ENCODE results near the gene CENPF.

DNA sequence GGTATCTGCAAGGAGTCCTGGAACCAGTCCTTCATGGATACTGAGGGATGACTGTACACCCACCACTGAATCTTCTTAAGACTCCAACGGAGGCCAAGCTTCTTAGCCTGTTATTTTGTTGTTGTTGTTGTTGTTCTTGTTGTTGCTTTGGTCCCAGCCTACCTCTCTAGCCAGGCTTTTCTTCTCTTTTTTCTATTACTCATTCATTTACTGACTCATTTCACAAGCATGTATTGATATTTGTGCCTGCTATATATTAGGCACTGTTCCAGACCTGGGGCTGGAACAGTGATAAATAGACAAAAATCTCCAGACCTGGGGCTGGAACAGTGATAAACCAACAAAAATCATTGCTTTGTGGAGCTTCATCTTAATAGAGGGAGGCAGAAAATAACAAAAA lies 20.4 kb downstream of the CENPF start:
- TF ChIP-seq, protein P1, sequence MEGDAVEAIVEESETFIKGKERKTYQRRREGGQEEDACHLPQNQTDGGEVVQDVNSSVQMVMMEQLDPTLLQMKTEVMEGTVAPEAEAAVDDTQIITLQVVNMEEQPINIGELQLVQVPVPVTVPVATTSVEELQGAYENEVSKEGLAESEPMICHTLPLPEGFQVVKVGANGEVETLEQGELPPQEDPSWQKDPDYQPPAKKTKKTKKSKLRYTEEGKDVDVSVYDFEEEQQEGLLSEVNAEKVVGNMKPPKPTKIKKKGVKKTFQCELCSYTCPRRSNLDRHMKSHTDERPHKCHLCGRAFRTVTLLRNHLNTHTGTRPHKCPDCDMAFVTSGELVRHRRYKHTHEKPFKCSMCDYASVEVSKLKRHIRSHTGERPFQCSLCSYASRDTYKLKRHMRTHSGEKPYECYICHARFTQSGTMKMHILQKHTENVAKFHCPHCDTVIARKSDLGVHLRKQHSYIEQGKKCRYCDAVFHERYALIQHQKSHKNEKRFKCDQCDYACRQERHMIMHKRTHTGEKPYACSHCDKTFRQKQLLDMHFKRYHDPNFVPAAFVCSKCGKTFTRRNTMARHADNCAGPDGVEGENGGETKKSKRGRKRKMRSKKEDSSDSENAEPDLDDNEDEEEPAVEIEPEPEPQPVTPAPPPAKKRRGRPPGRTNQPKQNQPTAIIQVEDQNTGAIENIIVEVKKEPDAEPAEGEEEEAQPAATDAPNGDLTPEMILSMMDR (IDR thresholded peaks at IDR 0.05; ENCODE audit: low read depth, low read length): no peak
- TF ChIP-seq EZH2phosphoT487 (IDR thresholded peaks at IDR 0.05; ENCODE audit: low read depth): no peak
